PFSK-1 (cell line): ENCODE data around the gene CORO2A.
A peak's percentile ranks its signal among the peaks of the same experiment; 100 is the strongest.

ENCODE experiments used
- FOXP2 ChIP-seq: optimal IDR thresholded peaks from 2 replicates; pipeline ENCODE3; 2011; ENCODE audit warnings: borderline replicate concordance, control low read depth, inconsistent platforms; ENCODE audit not compliant: insufficient read depth; ENCODE audit errors: extremely low read length, extremely low read depth
- POLR2AphosphoS5 ChIP-seq: IDR thresholded peaks from 2 replicates; pipeline ENCODE4 v1.6.1; 2012; ENCODE audit warnings: low read depth, mild to moderate bottlenecking, control low read depth, low read length, moderate library complexity
- SIN3A ChIP-seq: IDR thresholded peaks from 2 replicates; pipeline ENCODE4 v1.6.1; 2012; ENCODE audit warnings: mild to moderate bottlenecking, low read length, moderate library complexity, borderline replicate concordance; ENCODE audit not compliant: insufficient read depth
- TAF1 ChIP-seq: IDR thresholded peaks from 2 replicates; pipeline ENCODE4 v1.6.1; 2012; ENCODE audit warnings: low read length, control low read depth, borderline replicate concordance; ENCODE audit not compliant: insufficient read depth
- TF ChIP-seq, protein P1 (sequence below), 2 experiments: IDR thresholded peaks; 2 replicates each; pipeline versions ENCODE4 v1.6.1 to v1.8.0; 2011 to 2012; ENCODE audit warnings: low read depth in 2 of 2, low read length in 2 of 2, control low read depth in 1 of 2, inconsistent platforms in 1 of 2, mild to moderate bottlenecking in 1 of 2, moderate library complexity in 1 of 2; ENCODE audit not compliant: insufficient read depth in 1 of 2

CORO2A gene

DNA sequence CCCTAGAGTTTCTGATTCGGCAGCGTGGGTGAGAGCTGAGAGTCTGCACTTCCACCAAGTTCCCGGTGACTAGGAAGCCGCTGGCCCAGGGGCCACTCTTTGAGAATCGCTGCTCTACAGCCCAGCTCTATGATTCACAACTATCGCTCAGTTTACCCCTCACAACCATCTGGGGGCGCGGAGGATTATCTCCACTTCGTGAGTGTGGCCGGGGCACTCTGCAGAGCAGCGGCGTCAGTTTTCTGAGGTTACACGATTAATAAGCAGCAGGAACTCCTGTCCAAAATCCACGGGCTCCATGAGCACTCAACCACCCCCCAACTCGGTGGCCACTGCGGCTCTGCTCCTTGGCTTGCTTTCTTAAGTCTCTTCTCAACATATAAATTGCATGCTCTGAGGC, 19.3 kb downstream of the CORO2A start:
- TF ChIP-seq SIN3A (no peak), TAF1 (no peak), FOXP2 (no peak), POLR2AphosphoS5 (no peak)
- TF ChIP-seq, protein P1, sequence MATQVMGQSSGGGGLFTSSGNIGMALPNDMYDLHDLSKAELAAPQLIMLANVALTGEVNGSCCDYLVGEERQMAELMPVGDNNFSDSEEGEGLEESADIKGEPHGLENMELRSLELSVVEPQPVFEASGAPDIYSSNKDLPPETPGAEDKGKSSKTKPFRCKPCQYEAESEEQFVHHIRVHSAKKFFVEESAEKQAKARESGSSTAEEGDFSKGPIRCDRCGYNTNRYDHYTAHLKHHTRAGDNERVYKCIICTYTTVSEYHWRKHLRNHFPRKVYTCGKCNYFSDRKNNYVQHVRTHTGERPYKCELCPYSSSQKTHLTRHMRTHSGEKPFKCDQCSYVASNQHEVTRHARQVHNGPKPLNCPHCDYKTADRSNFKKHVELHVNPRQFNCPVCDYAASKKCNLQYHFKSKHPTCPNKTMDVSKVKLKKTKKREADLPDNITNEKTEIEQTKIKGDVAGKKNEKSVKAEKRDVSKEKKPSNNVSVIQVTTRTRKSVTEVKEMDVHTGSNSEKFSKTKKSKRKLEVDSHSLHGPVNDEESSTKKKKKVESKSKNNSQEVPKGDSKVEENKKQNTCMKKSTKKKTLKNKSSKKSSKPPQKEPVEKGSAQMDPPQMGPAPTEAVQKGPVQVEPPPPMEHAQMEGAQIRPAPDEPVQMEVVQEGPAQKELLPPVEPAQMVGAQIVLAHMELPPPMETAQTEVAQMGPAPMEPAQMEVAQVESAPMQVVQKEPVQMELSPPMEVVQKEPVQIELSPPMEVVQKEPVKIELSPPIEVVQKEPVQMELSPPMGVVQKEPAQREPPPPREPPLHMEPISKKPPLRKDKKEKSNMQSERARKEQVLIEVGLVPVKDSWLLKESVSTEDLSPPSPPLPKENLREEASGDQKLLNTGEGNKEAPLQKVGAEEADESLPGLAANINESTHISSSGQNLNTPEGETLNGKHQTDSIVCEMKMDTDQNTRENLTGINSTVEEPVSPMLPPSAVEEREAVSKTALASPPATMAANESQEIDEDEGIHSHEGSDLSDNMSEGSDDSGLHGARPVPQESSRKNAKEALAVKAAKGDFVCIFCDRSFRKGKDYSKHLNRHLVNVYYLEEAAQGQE (IDR thresholded peaks at IDR 0.05; ENCODE audit: insufficient read depth in 1 of 2, low read depth in 2 of 2, low read length in 2 of 2): no peak

DNA sequence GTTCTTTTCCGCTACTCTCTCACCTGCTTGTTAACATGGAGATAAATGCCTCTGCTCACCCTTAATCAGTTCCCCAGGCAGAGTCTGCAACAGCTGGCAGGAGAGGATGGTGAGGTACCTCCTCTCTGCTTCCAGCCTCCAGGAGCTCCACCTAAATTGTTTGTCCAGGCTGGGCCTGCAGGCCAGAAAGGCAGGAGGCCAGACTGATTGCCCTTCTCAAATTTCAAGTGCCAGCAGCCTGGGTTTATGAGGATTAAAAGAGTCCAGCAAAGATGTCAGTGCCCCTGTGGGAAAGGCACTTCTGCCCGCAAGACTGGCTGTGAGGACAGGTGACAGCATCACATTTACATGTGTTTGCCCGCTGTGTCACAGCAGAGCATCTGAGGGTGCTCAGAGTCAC, 19.8 kb downstream of the CORO2A start:
- no peak for TF ChIP-seq TAF1
- no peak for TF ChIP-seq FOXP2
- TF ChIP-seq, protein P1 (IDR thresholded peaks at IDR 0.05; ENCODE audit: insufficient read depth in 1 of 2, low read depth in 2 of 2, low read length in 2 of 2): no peak
- TF ChIP-seq SIN3A: no peak
- TF ChIP-seq POLR2AphosphoS5: no peak

DNA sequence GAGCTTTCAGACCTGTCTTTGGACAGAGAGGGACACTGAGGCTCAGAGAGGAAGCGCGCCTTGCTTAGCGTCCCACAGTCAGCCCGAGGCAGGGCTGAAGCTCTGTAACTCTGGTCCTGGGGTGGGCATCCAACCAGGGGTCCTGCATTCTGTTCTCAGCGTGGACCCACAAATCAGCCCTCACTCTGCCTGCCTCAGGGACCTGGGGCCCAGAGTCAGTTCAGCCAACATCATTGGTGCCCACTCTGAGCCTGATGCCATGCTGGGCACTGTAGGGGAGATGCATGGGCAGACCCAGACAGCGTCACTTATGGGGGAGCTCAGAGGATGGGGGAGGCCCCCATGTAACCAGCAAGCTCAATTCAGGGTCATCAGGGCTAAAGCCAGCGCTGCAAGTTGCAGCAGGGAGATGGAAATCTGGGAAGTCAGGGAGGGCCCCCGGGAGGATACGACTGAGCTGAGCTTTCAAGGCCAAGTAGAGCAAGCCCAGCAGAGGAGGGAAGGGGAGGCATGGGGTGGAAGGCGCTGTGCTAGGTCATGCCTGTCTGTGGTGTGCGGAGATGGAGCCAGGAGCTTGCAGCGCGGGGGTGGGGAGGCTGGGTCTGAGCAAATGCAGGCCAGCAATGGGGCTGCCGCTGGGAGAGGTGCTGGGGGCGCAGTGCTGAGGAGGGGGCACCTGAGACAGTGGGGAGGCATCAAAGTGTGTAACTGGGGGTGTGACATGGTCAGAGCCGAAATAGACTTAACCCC, 21.1 kb downstream of the CORO2A start:
- TF ChIP-seq, protein P1 (IDR thresholded peaks at IDR 0.05; ENCODE audit: insufficient read depth in 1 of 2, low read depth in 2 of 2, low read length in 2 of 2): no peak
- TF ChIP-seq TAF1 (no peak), POLR2AphosphoS5 (no peak), FOXP2 (no peak), SIN3A (no peak)

DNA sequence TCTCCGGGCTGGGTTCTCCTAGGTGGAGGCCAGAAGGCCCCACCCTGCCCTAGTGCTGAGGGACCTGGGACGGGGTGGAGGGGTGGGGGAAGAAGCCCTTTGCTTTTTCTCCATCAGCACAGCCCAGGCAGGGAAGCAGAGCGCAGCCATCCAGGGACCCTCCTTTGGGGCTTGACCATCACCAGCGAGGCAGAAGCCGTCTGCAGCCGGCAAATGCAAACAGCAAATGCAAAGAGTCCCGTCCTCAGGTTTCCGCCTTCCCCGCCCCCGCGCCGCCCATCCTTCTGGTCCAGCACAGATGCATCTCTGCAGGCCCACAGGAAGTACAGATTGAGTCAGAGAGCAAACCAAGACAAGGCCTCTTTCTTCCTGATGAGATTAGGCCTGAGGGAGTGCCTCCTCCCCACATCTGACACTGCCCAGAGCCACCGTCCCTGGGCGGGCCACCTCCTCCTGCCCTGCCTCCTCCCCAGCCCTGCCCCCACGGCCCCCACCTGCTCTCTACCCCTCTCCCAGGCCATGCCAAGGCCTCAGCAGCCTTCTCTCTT, 23.4 kb downstream of the CORO2A start:
- TF ChIP-seq, protein P1 (IDR thresholded peaks at IDR 0.05; ENCODE audit: insufficient read depth in 1 of 2, low read depth in 2 of 2, low read length in 2 of 2): 0 out of 4 replicates have a peak, but pooled peaks of 1 of the 2 experiments have one; percentile 22
- TF ChIP-seq SIN3A (no peak), POLR2AphosphoS5 (no peak), TAF1 (no peak)
